ENCODE data around the gene ITIH1.

GRCh38 chr3:52824037-52824436 is 46.6 kb downstream of the ITIH1 start:
- TF ChIP-seq CTCF (IDR thresholded peaks at IDR 0.05) (no peak), POLR2AphosphoS5 (IDR thresholded peaks at IDR 0.05; ENCODE audit: low read depth, low read length) (no peak), TCF7L2 (IDR thresholded peaks at IDR 0.05; ENCODE audit: low read depth, low read length) (no peak), REST (IDR thresholded peaks at IDR 0.05; ENCODE audit: insufficient read depth in 1 of 2, low read depth in 2 of 2, low read length in 1 of 2) (no peak)

Data from Panc1 (cell line).